ENCODE results near the gene SUSD6.
A peak's percentile ranks its signal among the peaks of the same experiment; 100 is the strongest.

Gene SUSD6

DNA sequence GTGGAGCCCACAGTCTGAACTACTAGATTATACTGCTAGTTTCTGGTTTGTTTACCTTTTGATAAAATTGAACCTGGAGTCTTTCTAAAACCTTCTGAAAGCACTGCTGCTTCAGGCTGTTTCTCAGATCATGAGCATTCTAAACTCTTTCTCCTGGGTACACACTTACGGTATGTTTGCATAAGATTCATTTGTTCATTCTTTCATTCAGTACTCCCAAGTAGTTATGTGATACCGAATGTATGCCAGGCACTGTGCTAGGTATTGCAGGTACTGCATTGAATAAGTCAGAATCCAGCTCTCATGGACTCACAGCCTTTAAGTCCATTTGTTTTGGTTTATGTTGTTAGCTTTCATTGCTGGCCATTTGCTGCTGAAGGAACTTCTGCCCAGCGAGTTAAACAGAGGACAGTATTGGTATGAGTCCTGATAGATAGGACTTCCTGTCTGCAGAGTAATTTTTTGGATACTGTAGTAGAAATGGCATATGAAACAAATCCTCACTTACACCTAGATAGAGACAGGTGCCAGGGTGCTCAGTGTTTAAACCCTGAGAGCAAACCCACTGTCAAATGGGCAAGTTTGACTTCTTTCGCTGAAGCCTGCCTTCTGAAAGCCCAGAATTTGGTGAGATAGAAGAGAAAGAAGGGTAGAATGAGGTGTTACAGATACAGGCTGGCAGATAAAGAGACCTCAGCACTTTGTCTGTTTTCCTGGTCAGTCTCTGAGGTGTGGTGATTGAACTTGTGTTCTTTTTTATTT, 2.1 kb downstream of the SUSD6 start:
- Mint-ChIP-seq H3K27me3 (ENCODE audit: low read depth) (no peaks in the 10 kb centered on the region), H3K36me3 (ENCODE audit: low read depth) (no peaks in the 10 kb centered on the region), H3K4me1 (peaks cover 74% of the 10 kb centered on the region), H3K9me3 (no peaks in the 10 kb centered on the region), H3K27ac (peak overlapping the region; percentile 85 to 89 (median 88)), H3K4me3 (peak overlapping the region; percentile 89 to 95 (median 89))
- no peak for TF ChIP-seq CTCF (IDR thresholded peaks at IDR 0.05; ENCODE audit: unreplicated experiment in 3 of 3)

DNA sequence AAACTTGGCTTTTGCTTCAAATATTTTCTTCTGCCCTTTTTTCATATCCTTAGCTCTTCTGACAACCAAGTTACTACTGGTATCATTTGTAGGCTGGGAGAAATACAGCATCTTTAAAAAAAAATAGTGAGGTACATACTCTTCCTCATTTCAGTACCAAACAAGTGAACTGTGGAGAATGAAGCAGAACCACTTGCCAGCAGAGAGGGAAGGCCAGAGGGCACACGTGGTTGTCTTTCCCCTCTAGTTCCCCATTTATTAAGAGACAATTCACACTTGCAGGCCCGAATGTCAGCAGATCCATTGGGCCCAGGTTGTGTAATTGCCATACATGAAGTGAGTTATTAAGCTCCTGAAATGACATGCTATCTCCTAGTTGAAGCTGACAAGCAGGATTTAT, 3.2 kb downstream of the SUSD6 start:
- H3K36me3 Mint-ChIP-seq (ENCODE audit: low read depth), result no peaks in the 10 kb centered on the region
- peak overlapping the region; percentile 83 to 89 (median 84) for H3K27ac Mint-ChIP-seq
- no peaks in the 10 kb centered on the region for H3K9me3 Mint-ChIP-seq
- H3K27me3 Mint-ChIP-seq (ENCODE audit: low read depth), result no peaks in the 10 kb centered on the region
- H3K4me1 Mint-ChIP-seq, result peaks cover 83% of the 10 kb centered on the region
- no peak for TF ChIP-seq CTCF (IDR thresholded peaks at IDR 0.05; ENCODE audit: unreplicated experiment in 3 of 3)
- H3K4me3 Mint-ChIP-seq, result peak overlapping the region; percentile 71 to 89 (median 80)

- Mint-ChIP-seq H3K4me1 (peaks cover 84% of the 10 kb centered on the region), H3K36me3 (ENCODE audit: low read depth) (no peaks in the 10 kb centered on the region), H3K27ac (peak overlapping the region; percentile 84 to 98 (median 89)), H3K9me3 (no peaks in the 10 kb centered on the region), H3K27me3 (ENCODE audit: low read depth) (no peaks in the 10 kb centered on the region), H3K4me3 (peak overlapping the region; percentile 67 to 89 (median 85))
- no peak for TF ChIP-seq CTCF (IDR thresholded peaks at IDR 0.05; ENCODE audit: unreplicated experiment in 3 of 3)
These were observed 3.7 kb downstream of the SUSD6 start for GRCh38 chr14:69615121-69615495.

DNA sequence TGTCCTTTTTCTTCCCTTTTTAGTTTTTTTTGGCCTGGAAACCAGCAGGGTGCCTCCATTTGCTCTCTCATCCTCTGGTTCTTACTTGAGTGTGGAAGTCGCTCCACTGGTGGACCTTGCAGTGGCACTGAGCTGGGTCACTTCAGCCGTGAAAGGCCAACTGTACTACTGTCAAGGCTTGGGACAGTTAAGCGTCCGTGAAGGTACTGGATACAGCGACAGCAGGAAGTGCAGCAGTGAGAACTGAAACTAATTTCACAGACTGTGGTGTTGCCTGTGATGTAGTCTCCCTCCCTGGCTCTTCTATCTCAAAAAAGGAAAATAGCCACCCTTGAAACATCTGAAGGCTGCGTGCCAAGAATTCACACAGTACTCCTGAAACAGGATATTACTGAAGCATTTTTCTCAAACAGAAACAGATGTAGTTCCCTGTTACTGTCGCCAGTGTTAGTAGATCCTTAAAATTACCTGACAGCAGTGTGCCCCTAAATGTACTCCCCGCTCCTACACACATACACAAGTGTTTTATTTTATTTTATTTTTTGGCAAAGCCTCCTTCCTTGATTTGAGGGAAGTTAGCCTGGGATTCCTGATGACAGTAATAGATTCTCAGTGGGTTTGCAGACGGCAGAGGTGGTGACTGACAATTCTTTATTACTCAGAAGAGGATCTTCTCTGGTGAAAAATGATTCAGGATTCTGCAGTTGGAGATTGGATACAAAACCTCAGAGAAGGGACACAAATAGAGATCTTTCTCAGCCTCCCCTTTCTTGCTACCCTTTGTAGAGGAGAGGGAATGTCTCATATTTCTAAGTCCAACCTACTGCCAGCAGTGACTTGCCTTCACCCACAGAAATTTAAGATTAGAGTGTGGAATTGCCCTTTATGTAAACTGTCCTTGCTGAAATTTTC, 4.4 kb downstream of the SUSD6 start:
- no peak for TF ChIP-seq CTCF (IDR thresholded peaks at IDR 0.05; ENCODE audit: unreplicated experiment in 3 of 3)
- peak overlapping the region; percentile 84 to 98 (median 89) for H3K27ac Mint-ChIP-seq
- no peaks in the 10 kb centered on the region for H3K27me3 Mint-ChIP-seq (ENCODE audit: low read depth)
- H3K4me1 Mint-ChIP-seq, result peaks cover 84% of the 10 kb centered on the region
- H3K9me3 Mint-ChIP-seq, result no peaks in the 10 kb centered on the region
- no peaks in the 10 kb centered on the region for H3K36me3 Mint-ChIP-seq (ENCODE audit: low read depth)
- peak overlapping the region; percentile 61 to 85 (median 67) for H3K4me3 Mint-ChIP-seq

GRCh38 chr14:69616408-69616773, 5.0 kb downstream of the SUSD6 start:
- peaks cover 86% of the 10 kb centered on the region for H3K4me1 Mint-ChIP-seq
- no peaks in the 10 kb centered on the region for H3K27me3 Mint-ChIP-seq (ENCODE audit: low read depth)
- no peak for TF ChIP-seq CTCF (IDR thresholded peaks at IDR 0.05; ENCODE audit: unreplicated experiment in 3 of 3)
- no peaks in the 10 kb centered on the region for H3K9me3 Mint-ChIP-seq
- H3K27ac Mint-ChIP-seq, result peak overlapping the region; percentile 84 to 98 (median 89)
- peak overlapping the region in 1 of 3 experiments; percentile 85 for H3K4me3 Mint-ChIP-seq
- H3K36me3 Mint-ChIP-seq (ENCODE audit: low read depth), result no peaks in the 10 kb centered on the region

Measured in nephron (organoid).